Large intestine (tissue), 1 donor: ENCODE measurements around the gene CLECL1. TPM values are rescaled to one million over a fixed set of nuclear protein-coding genes. Genes with fewer than 3 reads are reported as not detected.

Experiments used
- polyA plus RNA-seq: library from polyadenylated mRNA; unstranded; fragments of 120-200 nt; gene quantifications from one replicate; pipeline ENCODE4 v1.2.1, GENCODE V29; 2013

The CLECL1 gene
- polyA plus RNA-seq, 1 donor = 0.31 TPM

Other genes with a start within 250 kb of the CLECL1 start
- 7.8 TPM for gene KLRB1, start 125.2 kb downstream of the CLECL1 start, polyA plus RNA-seq
- gene CLEC2D, start 63.4 kb downstream of the CLECL1 start, polyA plus RNA-seq = 9.9 TPM
- gene CD69, start 27.8 kb upstream of the CLECL1 start, polyA plus RNA-seq = 12.3 TPM
- 1.5 TPM for gene KLRF1, start 94.4 kb upstream of the CLECL1 start, polyA plus RNA-seq
- gene CLEC2B, start 136.3 kb upstream of the CLECL1 start, polyA plus RNA-seq = 5.2 TPM
- gene KLRF2, start 148.4 kb upstream of the CLECL1 start, polyA plus RNA-seq = 1.2 TPM
- not detected for gene CLEC2A, start 199.3 kb upstream of the CLECL1 start, polyA plus RNA-seq
- gene CLEC12A, start 238.3 kb upstream of the CLECL1 start, polyA plus RNA-seq = 1.5 TPM